ENCODE data around the gene PSENEN. TPM values are rescaled to one million over a fixed set of nuclear protein-coding genes. Genes with fewer than 3 reads are reported as not detected.
"Not testable (repeated sequence)": the region's sequence is repeated elsewhere in the genome, so short reads cannot be mapped to it uniquely, and the experiment has no call there.

PSENEN gene
- total RNA-seq, 1 donor, result 11.6 TPM

DNA sequence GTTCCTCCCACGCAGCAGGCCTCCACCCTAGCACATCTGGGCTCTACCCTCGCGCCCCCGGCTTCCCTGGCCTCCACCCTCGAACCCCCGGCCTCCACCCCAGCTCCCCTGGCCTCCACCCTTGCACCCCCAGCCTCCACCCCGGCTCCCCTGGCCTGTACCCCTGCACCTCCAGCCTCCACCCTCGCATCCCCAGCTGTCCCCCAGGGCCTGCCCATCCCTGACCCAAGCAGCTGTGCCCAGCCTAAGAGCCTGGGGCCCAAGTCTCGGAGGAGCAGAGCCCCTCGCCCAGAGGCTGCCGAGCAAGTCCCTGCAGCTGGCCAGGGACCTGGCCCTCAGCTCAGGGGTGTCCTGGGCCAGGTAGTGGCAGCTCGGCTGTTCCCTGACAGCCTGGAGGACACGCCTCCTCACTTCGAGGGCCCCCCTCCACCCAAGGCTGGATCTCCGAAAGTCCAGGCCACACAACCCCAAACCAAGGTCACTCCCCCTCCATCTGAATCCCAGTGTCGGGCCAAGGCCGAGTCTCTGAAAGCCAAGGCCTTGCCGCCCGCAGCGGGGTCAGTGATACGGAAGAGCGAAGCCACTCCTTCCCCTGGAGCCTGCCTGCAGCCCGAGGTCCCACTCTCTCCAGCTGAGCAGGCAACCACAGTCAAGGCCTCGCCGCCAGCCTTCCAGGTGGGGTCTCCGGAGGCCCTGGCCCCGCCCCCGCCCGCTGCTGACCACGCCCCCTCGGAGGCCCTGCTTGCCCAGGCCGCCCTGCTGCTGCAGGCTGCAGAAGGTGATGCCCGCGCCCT, 22.0 kb downstream of the PSENEN start:
- Histone ChIP-seq H3K4me3 (ENCODE audit: insufficient read depth, low read length) (no peak overlapping the region), H4K20me1 (ENCODE audit: insufficient read depth, low read length) (no peaks in the 10 kb centered on the region), H3K4me1 (ENCODE audit: insufficient read depth, low read length) (no peaks in the 10 kb centered on the region), H3K9me3 (ENCODE audit: low read depth, low read length) (no peaks in the 10 kb centered on the region), H3K27me3 (ENCODE audit: insufficient read depth, low read length) (no peaks in the 10 kb centered on the region), H3K79me2 (ENCODE audit: insufficient read depth, low read length) (no peaks in the 10 kb centered on the region), H3K27ac (ENCODE audit: low read depth, low read length) (no peak overlapping the region), H3K4me2 (ENCODE audit: insufficient read depth, low read length) (no peak overlapping the region), H2AFZ (ENCODE audit: low read length) (no peak overlapping the region), H3K36me3 (ENCODE audit: insufficient read depth, low read length) (peaks cover 19% of the 10 kb centered on the region)
- TF ChIP-seq, protein P1, sequence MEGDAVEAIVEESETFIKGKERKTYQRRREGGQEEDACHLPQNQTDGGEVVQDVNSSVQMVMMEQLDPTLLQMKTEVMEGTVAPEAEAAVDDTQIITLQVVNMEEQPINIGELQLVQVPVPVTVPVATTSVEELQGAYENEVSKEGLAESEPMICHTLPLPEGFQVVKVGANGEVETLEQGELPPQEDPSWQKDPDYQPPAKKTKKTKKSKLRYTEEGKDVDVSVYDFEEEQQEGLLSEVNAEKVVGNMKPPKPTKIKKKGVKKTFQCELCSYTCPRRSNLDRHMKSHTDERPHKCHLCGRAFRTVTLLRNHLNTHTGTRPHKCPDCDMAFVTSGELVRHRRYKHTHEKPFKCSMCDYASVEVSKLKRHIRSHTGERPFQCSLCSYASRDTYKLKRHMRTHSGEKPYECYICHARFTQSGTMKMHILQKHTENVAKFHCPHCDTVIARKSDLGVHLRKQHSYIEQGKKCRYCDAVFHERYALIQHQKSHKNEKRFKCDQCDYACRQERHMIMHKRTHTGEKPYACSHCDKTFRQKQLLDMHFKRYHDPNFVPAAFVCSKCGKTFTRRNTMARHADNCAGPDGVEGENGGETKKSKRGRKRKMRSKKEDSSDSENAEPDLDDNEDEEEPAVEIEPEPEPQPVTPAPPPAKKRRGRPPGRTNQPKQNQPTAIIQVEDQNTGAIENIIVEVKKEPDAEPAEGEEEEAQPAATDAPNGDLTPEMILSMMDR (IDR thresholded peaks at IDR 0.05; ENCODE audit: extremely low read depth, low read depth, low read length), result no peak
- no peak for DNase-seq (ENCODE audit: insufficient read length, low spot score, missing footprints)

DNA sequence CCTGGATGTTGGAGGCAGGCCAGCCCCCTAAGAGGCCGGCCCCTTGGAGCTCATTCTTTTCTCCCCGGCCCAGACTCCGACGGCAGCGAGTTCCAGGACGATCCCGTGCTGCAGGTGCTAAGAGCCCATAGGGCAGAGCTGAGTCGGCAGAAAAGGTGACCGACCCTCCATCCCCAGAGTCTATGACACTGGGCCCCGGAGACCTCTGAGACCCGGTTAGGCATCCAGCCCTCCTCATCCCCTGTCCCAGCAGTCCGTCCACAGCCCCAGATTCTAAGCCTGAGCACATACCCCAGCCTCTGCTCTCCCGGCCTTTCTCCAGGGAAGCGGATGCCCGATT, 22.6 kb downstream of the PSENEN start:
- no peaks in the 10 kb centered on the region for H3K27me3 ChIP-seq (ENCODE audit: insufficient read depth, low read length)
- H3K4me2 ChIP-seq (ENCODE audit: insufficient read depth, low read length), result no peak overlapping the region
- H3K4me1 ChIP-seq (ENCODE audit: insufficient read depth, low read length), result no peaks in the 10 kb centered on the region
- H2AFZ ChIP-seq (ENCODE audit: low read length), result no peak overlapping the region
- no peaks in the 10 kb centered on the region for H4K20me1 ChIP-seq (ENCODE audit: insufficient read depth, low read length)
- TF ChIP-seq, protein P1 (IDR thresholded peaks at IDR 0.05; ENCODE audit: extremely low read depth, low read depth, low read length), result no peak
- no peaks in the 10 kb centered on the region for H3K79me2 ChIP-seq (ENCODE audit: insufficient read depth, low read length)
- peaks cover 19% of the 10 kb centered on the region for H3K36me3 ChIP-seq (ENCODE audit: insufficient read depth, low read length)
- no peaks in the 10 kb centered on the region for H3K9me3 ChIP-seq (ENCODE audit: low read depth, low read length)
- H3K4me3 ChIP-seq (ENCODE audit: insufficient read depth, low read length), result no peak overlapping the region
- H3K27ac ChIP-seq (ENCODE audit: low read depth, low read length), result no peak overlapping the region
- no peak for DNase-seq (ENCODE audit: insufficient read length, low spot score, missing footprints)

DNA sequence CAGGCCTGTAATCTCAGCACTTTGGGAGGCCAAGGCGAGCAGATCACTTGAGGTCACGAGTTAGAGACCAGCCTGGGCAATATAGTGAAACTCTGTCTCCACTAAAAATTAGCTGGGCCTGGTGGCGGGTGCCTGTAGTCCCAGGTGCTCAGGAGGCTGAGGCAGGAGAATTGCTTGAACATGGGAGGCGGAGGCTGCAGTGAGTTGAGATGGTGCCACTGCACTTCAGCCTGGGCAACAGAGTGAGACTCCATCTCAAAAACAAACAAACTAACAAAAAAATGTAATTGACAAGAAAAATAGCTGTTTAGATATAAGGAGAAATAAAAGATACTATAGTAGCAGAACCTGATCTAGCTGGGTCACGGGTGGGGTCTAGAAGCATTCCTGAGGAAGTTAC, 26.9 kb downstream of the PSENEN start:
- not testable (repeated sequence) for H3K27ac ChIP-seq (ENCODE audit: low read depth, low read length); DNase-seq (ENCODE audit: insufficient read length, low spot score, missing footprints); H4K20me1 ChIP-seq (ENCODE audit: insufficient read depth, low read length); H2AFZ ChIP-seq (ENCODE audit: low read length); H3K36me3 ChIP-seq (ENCODE audit: insufficient read depth, low read length); H3K9me3 ChIP-seq (ENCODE audit: low read depth, low read length); H3K4me3 ChIP-seq (ENCODE audit: insufficient read depth, low read length); H3K4me1 ChIP-seq (ENCODE audit: insufficient read depth, low read length); H3K4me2 ChIP-seq (ENCODE audit: insufficient read depth, low read length); H3K79me2 ChIP-seq (ENCODE audit: insufficient read depth, low read length); H3K27me3 ChIP-seq (ENCODE audit: insufficient read depth, low read length)

DNA sequence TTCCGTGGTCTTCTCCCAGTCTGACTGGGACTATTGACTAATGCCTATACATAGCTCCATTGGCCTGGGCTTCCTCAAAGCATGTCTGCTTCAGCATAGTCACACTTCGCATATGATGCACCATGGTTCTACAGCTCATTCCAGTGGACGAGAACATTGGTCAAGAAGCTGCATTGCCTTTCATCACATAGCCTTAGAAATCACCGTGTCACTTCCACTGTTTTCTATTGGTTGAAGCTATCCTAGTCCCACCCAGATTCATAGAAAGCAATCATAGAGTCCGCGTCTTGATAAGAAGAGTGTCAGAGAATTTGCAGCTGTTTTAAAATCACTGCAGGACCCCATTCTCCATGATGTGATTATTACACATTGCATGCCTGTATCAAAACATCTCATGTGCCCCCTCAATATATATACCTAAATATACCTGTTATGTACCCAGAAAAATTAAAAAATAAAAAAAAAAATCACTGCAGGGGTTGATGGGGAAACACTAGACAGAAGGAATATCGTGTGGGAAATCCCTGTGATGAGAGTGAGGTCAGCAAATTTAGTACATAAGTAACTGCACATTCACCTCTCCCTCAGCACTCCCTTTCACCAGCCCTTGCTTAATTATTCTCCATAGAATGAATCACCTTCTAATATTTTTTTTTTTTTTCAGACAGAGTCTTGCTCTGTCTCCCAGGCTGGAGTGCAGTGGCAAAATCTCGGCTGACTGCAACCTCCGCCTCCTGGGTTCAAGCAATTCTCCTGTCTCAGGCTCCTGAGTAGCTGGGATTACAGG, 27.8 kb downstream of the PSENEN start:
- Histone ChIP-seq H3K79me2 (ENCODE audit: insufficient read depth, low read length) (peaks cover 2% of the 10 kb centered on the region), H3K4me3 (ENCODE audit: insufficient read depth, low read length) (no peak overlapping the region), H3K27me3 (ENCODE audit: insufficient read depth, low read length) (no peaks in the 10 kb centered on the region), H3K9me3 (ENCODE audit: low read depth, low read length) (no peaks in the 10 kb centered on the region), H3K4me2 (ENCODE audit: insufficient read depth, low read length) (no peak overlapping the region), H3K4me1 (ENCODE audit: insufficient read depth, low read length) (peaks cover 7% of the 10 kb centered on the region), H4K20me1 (ENCODE audit: insufficient read depth, low read length) (no peaks in the 10 kb centered on the region), H2AFZ (ENCODE audit: low read length) (no peak overlapping the region), H3K36me3 (ENCODE audit: insufficient read depth, low read length) (peaks cover 7% of the 10 kb centered on the region), H3K27ac (ENCODE audit: low read depth, low read length) (no peak overlapping the region)
- peak; percentile 88 for DNase-seq (ENCODE audit: insufficient read length, low spot score, missing footprints)
- TF ChIP-seq, protein P1 (IDR thresholded peaks at IDR 0.05; ENCODE audit: extremely low read depth, low read depth, low read length), result no peak
